ENCODE results near the gene OTUB1.
"Not testable (repeated sequence)": the region's sequence is repeated elsewhere in the genome, so short reads cannot be mapped to it uniquely, and the experiment has no call there.

Gene OTUB1

DNA sequence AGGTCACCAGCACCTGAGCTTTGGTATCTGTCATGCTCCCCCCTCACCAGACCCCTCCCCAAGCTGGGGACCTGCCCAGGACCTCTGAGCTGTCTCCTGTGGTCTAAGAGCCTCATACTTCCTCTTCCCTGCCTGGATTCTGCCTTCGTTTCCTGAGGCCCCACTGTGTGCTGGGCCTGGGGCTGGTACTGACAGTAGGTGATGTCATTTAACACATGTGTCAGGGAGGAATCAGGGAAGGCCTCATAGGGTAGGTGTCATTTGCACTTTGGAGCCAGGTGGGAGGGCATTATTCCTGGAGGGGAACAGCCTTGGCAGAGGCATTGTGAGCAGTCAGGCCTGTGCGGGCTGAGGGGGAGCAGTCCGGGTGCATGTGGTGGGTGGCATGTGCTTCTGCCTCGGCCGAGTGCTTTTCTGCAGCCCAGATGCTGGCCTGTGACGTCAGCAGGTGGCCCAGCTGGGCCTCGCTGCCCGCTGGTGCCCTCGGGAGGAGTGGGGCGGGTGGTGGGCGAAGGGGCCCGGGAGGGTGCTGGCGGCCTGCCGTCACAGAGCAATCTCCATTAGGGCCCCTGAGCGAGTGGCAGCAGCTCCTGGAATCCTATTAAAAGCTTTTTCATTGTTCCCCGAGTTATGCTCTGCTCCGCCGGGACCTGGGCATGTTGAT, 58.6 kb downstream of the OTUB1 start:
- TF ChIP-seq CTCF (IDR thresholded peaks at IDR 0.05; ENCODE audit: low read length, missing control alignments): no peak
- DNase-seq (ENCODE audit: low read depth): no peak
- no peak overlapping the region for H3K4me3 ChIP-seq (replicated peaks; ENCODE audit: low read depth, low read length)

DNA sequence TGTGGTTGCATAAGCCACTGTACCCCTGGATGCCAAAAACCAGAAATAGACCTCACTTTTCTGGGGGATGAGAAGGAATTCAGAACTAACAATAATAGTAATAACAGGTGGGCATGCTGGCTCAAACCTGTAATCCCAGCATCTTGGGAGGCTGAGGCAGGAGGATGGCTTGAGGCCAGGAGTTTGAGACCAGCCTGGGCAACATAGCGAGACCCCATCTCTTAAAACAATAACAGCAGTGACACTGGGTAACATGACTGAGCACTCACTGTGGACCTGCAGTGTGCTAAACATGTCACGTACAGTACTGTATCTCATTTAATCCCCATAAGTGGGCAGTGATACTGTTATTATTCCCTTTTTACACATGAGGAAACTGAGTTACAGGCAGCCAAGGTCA, 59.5 kb downstream of the OTUB1 start:
- TF ChIP-seq CTCF (IDR thresholded peaks at IDR 0.05; ENCODE audit: low read length, missing control alignments): no peak
- no peak overlapping the region for H3K4me3 ChIP-seq (replicated peaks; ENCODE audit: low read depth, low read length)
- DNase-seq (ENCODE audit: low read depth): no peak

DNA sequence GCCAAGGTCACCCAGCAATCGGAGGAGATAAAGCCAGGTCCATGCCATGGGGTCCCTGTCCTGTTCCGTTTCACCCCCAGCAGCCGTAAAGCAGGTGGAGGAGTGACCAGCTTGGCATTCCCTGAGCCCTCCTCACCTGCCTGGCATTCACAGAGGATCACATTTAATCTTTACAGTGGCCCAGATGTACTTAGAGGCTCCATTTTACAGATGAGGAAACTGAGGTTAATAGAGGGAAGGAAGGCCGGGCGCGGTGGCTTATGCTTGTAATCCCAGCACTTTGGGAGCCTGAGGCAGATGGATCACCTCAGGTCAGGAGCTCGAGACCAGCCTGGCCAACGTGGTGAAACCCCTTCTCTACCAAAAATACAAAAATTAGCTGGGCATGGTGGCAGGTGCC, 61.1 kb downstream of the OTUB1 start:
- not testable (repeated sequence) for DNase-seq (ENCODE audit: low read depth); H3K4me3 ChIP-seq (replicated peaks; ENCODE audit: low read depth, low read length)
